Measurements from ENCODE around the gene LRBA.

Gene LRBA

GRCh38 chr4:151046609-151047008, 31.5 kb upstream of the LRBA start:
- no peak for DNase-seq
- TF ChIP-seq EZH2phosphoT487 (IDR thresholded peaks at IDR 0.05; ENCODE audit: low read length) = no peak
- TF ChIP-seq CTCF (IDR thresholded peaks at IDR 0.05; ENCODE audit: low read length) = no peak
- no peak for TF ChIP-seq EZH2 (optimal IDR thresholded peaks at IDR 0.05; ENCODE audit: low read depth, low read length)
- no peak overlapping the region for H3K4me2 ChIP-seq (ENCODE audit: low read depth, low read length)
- no peak overlapping the region for H2AFZ ChIP-seq (ENCODE audit: low read length)
- no peak overlapping the region for H3K9ac ChIP-seq (ENCODE audit: low read length)
- no peaks in the 10 kb centered on the region for H3K9me3 ChIP-seq (replicated peaks; ENCODE audit: insufficient read depth, low read length)
- no peaks in the 10 kb centered on the region for H3K9me2 ChIP-seq (replicated peaks; ENCODE audit: insufficient read depth, low read length)
- H3K4me3 ChIP-seq (ENCODE audit: low read length) = no peak overlapping the region
- H3F3A ChIP-seq (ENCODE audit: insufficient read depth, low read length) = no peaks in the 10 kb centered on the region
- no peaks in the 10 kb centered on the region for H4K20me1 ChIP-seq (ENCODE audit: insufficient read depth, low read length)
- H3K36me3 ChIP-seq (replicated peaks; ENCODE audit: insufficient read depth, low read length) = no peaks in the 10 kb centered on the region
- H3K4me1 ChIP-seq (ENCODE audit: low read length) = no peaks in the 10 kb centered on the region
- no peaks in the 10 kb centered on the region for H3K79me2 ChIP-seq (ENCODE audit: low read length)
- H3K27me3 ChIP-seq (replicated peaks; ENCODE audit: insufficient read depth, low read length) = no peaks in the 10 kb centered on the region
- H3K27ac ChIP-seq (ENCODE audit: low read length) = no peak overlapping the region

GRCh38 chr4:151045907-151046306, 30.8 kb upstream of the LRBA start:
- Histone ChIP-seq H2AFZ (ENCODE audit: low read length) (no peak overlapping the region), H3K36me3 (replicated peaks; ENCODE audit: insufficient read depth, low read length) (no peaks in the 10 kb centered on the region), H3K79me2 (ENCODE audit: low read length) (no peaks in the 10 kb centered on the region), H3F3A (ENCODE audit: insufficient read depth, low read length) (no peaks in the 10 kb centered on the region), H3K9me3 (replicated peaks; ENCODE audit: insufficient read depth, low read length) (no peaks in the 10 kb centered on the region), H3K4me2 (ENCODE audit: low read depth, low read length) (no peak overlapping the region), H3K27ac (ENCODE audit: low read length) (no peak overlapping the region), H3K4me1 (ENCODE audit: low read length) (no peaks in the 10 kb centered on the region), H3K9ac (ENCODE audit: low read length) (no peak overlapping the region), H3K4me3 (ENCODE audit: low read length) (no peak overlapping the region), H4K20me1 (ENCODE audit: insufficient read depth, low read length) (no peaks in the 10 kb centered on the region), H3K27me3 (replicated peaks; ENCODE audit: insufficient read depth, low read length) (no peaks in the 10 kb centered on the region), H3K9me2 (replicated peaks; ENCODE audit: insufficient read depth, low read length) (no peaks in the 10 kb centered on the region)
- no peak for DNase-seq
- no peak for TF ChIP-seq CTCF (IDR thresholded peaks at IDR 0.05; ENCODE audit: low read length)
- TF ChIP-seq EZH2phosphoT487 (IDR thresholded peaks at IDR 0.05; ENCODE audit: low read length) = no peak
- no peak for TF ChIP-seq EZH2 (optimal IDR thresholded peaks at IDR 0.05; ENCODE audit: low read depth, low read length)

GRCh38 chr4:151043803-151044515, 28.9 kb upstream of the LRBA start:
- TF ChIP-seq EZH2 (optimal IDR thresholded peaks at IDR 0.05; ENCODE audit: low read depth, low read length) (no peak), EZH2phosphoT487 (IDR thresholded peaks at IDR 0.05; ENCODE audit: low read length) (no peak), CTCF (IDR thresholded peaks at IDR 0.05; ENCODE audit: low read length) (no peak)
- Histone ChIP-seq H3K4me1 (ENCODE audit: low read length) (no peaks in the 10 kb centered on the region), H4K20me1 (ENCODE audit: insufficient read depth, low read length) (no peaks in the 10 kb centered on the region), H3K36me3 (replicated peaks; ENCODE audit: insufficient read depth, low read length) (no peaks in the 10 kb centered on the region), H3K4me2 (ENCODE audit: low read depth, low read length) (no peak overlapping the region), H3K9ac (ENCODE audit: low read length) (no peak overlapping the region), H3K27me3 (replicated peaks; ENCODE audit: insufficient read depth, low read length) (no peaks in the 10 kb centered on the region), H3F3A (ENCODE audit: insufficient read depth, low read length) (no peaks in the 10 kb centered on the region), H3K27ac (ENCODE audit: low read length) (no peak overlapping the region), H3K9me3 (replicated peaks; ENCODE audit: insufficient read depth, low read length) (no peaks in the 10 kb centered on the region), H3K9me2 (replicated peaks; ENCODE audit: insufficient read depth, low read length) (no peaks in the 10 kb centered on the region), H3K4me3 (ENCODE audit: low read length) (no peak overlapping the region), H3K79me2 (ENCODE audit: low read length) (no peaks in the 10 kb centered on the region), H2AFZ (ENCODE audit: low read length) (no peak overlapping the region)
- no peak for DNase-seq

Measured in MM.1S (cell line).